A204.1 (cell line): Measurements from ENCODE around the gene PPHLN1.
"Not testable (repeated sequence)": the region's sequence is repeated elsewhere in the genome, so short reads cannot be mapped to it uniquely, and the experiment has no call there.

Experiments
- FAIRE-seq: peaks from 2 replicates; lab custom pipeline; 2012; peaks lifted over from hg19 to GRCh38; lab: Jason Lieb, UNC

The PPHLN1 gene

DNA sequence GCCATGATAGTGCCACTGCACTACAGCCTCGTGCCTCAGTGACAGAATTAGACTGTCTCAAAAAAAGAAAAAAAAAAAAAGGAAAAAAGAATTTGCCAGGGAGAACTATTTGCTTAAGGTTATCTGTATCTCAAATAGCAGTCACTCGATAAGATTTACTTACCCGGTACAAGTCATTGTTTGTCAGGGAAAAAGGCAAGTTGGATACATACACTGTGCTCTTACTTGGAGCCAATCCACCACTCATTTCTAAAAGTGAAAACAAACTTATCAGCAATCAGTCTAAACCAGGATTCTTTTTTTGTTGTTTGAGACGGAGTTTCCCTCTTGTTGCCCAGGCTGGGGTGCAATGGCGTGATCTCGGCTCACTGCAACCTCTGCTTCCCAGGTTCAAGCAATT lies 2.1 kb upstream of the PPHLN1 start:
- no peak for FAIRE-seq

DNA sequence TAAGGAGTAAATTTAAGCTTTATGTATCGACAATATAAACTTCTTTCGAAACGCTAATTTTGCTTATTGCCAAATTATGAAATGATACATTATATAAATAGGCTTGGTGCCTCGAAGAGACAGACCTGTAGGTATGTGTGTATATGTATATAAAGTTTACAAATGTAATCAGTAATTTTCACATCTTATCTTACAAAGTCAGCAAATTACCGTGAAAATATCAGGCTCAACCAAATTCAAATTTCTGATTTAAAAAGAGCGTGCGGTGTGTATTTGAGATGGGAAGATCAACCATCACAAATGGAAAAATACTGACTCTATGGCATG lies 678 bp upstream of the PPHLN1 start:
- FAIRE-seq: no peak

DNA sequence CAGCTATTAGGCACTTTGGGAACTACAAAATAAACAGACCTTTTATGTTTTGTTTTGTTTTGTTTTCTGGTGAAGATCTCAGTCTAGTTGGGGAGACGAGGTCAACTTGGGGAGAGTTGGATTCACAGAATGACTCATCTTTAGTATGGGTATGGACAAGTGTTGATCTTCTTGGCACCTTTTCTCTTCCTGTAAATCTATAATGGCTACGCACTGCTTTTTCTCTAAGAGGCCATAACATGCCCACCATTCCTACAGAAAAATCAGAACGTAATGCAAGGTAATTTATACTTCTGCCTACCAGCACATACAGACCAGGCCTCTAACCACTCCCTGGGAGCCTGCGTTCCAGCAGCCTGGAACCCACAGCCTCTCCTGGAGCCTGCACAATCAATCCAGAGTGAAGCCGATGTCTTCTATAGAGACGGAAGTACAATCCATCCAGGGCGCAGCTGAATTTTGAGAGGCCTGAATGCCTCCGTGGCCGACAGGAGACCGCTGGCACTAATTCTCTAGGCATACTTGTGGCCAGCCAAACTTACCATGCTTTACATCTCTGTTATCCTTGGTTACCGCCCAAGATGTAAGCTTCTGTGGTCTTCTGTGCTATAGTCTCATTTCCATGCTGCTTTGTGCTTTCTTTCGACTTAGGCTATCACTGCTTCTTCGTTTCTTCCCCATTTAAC lies 717 bp downstream of the PPHLN1 start:
- FAIRE-seq: no peak

DNA sequence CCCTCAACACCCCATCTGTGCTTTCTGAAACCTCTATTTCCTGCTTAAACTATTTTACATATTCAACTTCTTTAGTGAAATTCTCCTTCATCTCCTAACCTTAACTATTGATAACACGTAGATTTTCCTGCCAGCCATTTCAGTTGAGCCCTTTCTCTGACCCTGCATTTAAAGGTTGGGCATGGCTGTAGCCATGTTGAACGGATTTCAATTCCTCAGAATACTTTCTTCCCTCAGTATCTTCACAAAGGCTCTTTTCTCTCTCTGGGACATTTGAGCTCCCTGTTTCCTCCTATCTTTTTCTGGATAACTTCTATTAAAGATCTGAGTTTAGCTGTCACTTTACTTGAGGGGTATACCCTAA lies 1.2 kb downstream of the PPHLN1 start:
- no peak for FAIRE-seq

DNA sequence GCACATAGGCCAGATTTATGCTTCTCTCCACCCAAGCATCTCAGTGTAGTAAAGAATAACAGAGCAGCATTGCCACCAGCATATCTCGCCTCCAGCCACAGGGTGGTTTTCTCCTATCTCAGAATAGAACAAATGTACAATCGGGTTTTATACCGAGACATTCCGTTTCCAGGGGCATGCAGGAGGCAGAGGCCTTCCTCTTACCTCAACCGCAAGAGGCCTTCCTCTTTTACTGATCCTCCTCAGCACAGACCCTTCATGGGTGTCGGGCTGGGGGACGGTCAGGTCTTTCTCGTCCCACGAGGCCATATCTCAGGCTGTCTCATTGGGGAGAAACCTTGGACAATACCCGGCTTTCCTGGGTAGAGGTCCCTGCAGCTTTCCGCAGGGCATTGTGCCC lies 4.1 kb downstream of the PPHLN1 start:
- FAIRE-seq: not testable (repeated sequence)

DNA sequence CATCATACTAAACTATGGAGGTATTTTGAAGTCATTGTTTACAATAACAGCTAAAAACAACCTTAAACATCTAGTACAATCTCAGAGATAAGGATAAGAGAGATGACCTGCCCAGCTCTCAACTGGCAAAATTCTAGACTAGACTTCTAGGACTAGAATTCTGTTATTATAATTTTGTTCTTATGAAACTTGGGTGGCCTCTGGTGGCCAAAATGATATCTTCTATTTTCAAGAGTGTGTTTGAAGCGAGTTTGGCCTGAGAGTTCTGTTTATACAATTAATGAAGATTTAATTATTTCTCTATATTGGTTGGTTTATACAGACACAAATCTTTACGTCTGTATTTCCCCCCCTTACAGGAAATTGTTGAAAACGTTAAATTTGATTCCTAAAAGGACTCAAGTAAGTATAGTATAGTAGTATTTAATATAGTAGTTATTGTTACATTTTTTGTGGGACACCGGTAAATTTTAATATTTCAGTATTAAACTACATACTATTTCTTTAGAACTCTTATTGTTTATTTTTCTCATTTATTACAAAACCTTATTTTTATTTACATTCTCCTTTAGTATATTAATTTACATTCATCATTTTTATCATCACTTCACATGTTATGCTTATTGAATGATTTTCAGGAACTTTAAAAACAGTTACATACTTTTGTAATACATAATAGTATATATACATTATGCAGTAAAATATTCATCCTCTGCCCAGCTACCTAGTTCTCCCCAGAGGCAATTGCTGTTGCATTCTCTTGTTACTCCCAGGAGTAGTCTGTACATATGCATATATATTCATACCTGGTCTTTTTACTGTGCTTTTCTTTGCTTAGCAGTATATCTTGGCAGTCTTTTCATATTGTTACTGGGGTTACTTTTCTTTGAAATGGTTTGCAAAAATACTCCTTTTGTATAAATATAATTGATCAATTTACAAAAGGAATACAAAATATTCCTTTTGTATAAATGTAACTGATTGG lies 6.6 kb downstream of the PPHLN1 start:
- FAIRE-seq: peak; percentile 96

DNA sequence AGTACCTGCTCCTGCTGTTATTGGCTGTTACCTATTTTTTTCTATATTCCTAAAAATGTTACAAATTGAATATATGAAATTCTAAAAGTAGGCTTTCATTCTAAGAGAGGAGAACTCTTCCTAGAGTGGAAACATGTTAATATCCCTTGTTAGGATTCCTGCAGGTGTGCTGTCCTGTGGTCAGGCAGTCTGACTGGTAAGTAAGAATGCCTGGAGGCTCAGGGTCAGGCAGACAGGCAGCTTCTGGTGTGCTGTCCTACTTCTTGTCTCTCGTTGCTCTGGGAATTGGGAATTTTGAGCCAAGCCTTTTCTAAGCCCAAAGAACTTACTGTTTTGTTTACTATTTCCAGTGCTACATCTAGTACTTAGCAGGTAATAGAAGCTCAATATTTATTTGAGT lies 10.3 kb downstream of the PPHLN1 start:
- FAIRE-seq: no peak

DNA sequence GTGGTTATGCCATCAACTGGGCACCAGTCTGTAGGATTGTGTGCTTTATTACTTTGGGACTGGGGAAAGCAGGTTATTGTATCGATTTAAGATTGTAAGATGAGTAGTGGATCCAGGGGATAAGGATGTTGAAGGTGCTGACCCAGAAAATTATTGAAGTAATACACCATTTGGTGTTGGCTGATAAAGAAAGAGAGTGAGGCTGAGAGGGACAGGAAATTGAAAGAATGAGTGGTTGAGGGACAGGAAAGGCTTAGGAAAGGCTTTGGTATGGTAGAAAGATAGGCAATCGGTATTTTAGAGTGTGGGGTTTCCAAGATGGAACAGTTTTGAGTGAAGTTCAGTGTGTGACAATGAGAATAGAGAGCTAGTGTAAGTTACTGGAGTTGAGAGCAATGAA lies 12.3 kb downstream of the PPHLN1 start:
- FAIRE-seq: no peak

DNA sequence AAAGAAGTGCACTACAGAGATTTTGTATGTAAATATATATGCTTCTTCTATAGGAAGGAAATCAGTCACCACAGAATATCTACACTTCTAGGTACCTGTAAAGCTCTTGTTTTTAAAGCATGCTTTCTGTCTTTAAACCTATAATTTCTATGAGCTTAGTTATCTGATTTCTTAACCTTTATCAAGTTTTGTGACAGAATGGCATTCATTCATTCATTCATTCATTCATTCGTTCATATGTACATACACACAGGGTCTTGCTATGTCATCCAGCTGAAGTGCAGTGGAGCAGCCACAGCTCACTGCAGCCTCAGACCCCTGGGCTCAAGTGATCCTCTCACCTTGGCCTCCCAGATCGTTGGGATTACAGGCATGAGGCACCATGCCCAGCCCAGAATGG lies 16.1 kb downstream of the PPHLN1 start:
- FAIRE-seq: no peak

DNA sequence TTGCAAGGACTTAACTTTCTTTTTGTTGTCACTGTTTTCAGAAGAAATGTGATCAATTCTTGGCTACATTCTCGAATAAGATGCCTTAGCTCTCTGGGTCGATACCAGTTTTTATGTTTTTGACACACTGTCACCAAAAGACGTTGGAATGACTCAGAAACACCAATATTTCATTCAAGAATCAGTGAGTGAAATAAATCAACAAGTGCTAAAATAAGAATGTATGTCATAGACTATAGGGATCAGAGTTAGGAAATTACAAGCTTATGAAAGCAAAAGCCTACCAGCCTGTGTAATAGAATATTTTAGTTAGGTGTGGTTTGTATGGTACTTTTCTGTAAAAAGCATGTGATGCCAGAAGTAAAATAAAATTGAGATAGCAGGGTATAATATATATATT lies 17.8 kb downstream of the PPHLN1 start:
- no peak for FAIRE-seq

DNA sequence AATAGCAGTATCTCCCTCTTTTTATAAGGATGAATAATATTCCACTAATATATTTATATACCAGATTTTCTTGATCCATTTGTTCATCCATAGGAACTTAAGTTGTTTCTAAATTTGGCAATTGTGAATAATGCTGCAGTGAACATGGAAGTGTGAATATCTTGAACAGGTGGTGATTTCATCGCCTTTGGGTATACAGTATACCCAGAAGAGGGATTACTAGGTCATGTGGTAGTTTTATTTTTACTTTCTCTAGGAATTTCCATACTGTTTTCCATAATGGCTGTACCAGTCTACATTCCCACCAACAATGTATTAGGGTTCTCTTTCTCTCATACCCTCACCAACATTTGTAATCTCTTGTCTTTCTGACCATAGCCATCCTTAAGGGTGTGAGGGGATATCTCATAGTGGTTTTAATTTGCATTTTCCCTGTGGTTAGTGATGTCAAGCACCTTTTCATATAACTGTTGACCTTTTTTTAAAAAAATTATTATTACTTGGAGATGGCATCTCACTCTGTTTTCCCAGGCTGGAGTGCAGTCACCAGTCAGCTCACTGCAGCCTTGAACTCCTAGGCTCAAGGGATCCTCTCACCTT lies 20.5 kb downstream of the PPHLN1 start:
- FAIRE-seq: no peak

DNA sequence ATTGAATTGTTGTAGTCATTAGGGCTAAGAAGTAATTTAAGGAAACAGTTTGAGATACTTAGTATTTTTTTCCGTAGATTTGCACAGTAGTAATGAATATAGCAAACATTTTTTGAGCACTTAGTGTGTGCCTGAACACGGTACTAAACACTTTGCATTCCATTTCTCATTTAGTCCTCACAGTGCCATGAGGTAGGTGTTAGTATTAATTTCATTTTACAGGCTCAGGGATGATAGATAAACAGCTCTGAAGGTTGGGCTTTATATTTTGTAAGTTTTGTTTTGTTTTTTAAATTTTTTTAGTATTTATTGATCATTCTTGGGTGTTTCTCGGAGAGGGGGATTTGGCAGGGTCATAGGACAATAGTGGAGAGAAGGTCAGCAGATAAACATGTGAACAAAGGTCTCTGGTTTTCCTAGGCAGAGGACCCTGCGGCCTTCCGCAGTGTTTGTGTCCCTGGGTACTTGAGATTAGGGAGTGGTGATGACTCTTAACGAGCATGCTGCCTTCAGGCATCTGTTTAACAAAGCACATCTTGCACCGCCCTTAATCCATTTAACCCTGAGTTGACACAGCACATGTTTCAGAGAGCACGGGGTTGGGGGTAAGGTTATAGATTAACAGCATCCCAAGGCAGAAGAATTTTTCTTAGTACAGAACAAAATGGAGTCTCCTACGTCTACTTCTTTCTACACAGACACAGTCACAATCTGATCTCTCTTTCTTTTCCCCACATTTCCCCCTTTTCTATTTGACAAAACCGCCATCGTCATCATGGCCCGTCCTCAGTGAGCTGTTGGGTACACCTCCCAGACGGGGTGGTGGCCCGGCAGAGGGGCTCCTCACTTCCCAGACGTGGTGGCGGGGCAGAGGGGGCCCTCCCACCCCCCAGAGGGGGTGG lies 23.4 kb downstream of the PPHLN1 start:
- not testable (repeated sequence) for FAIRE-seq

DNA sequence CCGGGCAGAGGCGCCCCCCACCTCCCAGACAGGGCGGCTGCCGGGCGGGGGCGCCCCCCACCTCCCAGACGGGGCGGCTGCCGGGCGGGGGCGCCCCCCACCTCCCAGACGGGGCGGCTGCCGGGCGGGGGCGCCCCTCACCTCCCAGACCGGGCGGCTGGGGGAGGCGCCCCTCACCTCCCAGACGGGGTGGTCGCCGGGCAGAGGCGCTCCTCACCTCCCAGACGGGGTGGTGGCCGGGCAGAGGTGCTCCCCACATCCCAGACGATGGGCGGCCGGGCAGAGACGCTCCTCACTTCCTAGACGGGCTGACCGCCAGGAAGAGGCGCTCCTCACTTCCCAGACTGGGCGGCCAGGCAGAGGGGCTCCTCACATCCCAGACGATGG lies 24.0 kb downstream of the PPHLN1 start:
- not testable (repeated sequence) for FAIRE-seq

DNA sequence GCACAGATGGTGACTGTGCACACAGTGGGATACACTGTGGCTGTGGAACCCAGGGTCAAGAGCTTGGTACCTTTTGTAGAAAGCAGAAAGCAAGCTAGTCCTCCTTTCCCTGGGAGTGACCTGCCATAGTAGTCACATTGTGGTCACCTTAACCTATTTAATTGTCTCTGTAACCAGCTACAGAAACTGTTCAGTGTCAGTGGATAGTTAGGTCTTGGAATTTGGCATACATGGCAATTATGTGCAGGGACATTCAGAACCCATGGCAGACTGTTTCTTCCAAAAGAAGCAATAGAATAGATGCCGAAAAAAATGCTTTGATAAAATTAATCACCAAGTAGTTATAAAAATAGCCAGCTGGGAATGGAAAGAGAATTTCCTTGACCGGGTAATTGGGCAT lies 30.4 kb downstream of the PPHLN1 start:
- FAIRE-seq: no peak

DNA sequence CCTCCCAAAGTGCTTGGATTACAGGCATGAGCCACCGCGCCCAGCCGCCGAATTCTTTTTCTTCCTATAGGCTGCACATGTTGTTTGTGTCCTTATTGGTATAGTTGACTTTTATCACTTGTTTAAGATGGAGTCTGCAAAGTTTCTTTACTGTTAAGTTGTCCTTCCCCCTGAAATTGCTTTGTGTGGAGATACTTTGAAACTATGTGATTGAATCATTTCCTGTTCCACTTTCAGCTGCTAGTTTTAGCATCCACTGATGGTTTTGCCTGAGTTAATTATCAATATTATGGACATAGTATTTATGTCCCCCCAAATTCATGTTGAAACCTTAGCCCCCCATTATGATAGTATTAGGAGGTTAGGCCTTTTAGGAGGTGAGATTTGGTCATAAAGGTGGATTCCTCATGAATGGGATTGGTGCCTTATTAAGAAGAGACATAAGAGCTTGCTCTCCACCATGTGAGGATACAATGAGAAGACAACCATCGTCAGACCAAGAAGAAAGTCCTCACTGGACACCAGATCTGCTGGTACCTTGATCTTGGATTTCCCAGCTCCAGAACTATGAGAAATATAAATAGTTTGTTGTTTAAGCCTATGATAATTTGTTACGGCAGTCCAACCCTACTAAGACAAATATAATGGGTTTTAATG lies 34.9 kb downstream of the PPHLN1 start:
- no peak for FAIRE-seq

DNA sequence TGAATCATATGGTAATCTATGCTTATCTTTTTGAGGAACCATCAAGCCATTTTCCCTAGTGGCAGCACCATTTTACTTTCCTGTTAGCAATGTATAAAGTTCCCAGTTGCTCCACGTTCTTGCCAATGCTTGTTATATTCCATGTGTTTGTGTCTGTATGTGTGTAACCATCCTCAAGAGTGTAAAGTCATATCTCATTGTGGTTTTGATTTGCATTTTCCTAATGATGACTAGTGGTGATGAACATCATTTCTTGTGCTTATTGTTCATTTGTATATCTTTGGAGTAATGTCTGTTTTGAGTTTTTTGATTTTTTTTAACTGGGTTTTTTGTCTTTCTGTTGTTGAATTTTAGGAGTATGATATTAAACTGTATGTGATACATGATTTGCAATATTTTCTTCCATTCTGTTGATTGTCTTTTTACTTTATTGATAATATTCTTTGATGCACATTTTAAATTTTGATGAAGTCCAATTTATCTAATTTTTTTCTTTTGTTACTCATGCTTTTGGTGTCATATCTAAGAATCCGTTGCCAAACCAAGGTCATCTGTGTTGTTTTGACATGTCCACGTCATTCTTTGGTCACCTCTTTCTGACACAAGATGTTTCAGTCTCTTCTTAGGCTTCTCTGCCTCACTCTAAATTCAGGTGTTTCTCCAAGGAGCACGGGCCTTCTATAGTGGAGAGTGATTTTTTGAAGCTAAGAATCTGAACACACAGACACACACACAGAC lies 36.1 kb downstream of the PPHLN1 start:
- no peak for FAIRE-seq

DNA sequence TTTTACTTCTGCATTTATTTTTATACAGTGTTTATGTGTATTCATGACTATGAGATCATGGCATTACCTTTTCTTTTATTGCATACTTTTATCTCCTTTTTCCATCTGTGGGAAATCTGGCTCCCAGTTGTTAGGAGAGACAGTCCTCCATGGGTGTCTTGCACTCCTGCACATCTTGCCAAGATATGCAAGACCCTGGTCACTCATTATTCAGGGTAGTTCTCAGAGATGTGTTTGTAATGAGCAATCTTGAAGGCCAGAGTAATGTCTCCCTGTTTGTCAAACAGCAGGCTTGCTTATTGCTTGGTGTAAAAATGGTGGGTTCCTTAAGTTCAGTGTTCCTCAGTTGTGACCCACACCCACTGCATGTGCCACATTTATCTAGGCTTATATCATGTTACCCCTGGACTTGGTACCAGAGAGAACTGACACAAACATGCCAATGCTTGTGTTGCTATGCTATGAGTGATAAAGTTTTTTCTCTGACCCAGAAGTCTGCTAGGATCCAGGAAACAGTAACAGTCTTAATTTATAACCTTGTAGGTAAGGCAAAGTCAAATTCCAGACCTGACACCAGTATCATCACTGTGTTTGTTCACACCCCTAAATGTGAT lies 36.8 kb downstream of the PPHLN1 start:
- FAIRE-seq: no peak

DNA sequence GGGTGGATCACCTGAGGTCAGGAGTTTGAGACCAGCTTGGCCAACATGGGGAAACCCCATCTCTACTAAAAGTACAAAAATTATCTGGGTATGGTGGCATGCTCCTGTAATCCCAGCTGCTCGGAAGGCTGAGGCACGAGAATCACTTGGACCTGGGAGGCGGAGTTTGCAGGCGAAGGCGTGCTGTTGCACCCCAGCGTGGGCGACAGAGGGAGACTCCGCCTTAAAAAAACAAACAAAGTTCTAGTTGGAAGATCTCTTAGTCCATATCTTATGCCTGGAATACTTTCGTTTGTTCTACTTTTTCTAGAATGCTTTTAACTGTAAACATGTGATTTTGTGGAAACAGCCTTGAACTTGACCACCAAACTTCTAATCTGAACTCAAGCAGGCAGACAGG lies 38.7 kb downstream of the PPHLN1 start:
- no peak for FAIRE-seq

DNA sequence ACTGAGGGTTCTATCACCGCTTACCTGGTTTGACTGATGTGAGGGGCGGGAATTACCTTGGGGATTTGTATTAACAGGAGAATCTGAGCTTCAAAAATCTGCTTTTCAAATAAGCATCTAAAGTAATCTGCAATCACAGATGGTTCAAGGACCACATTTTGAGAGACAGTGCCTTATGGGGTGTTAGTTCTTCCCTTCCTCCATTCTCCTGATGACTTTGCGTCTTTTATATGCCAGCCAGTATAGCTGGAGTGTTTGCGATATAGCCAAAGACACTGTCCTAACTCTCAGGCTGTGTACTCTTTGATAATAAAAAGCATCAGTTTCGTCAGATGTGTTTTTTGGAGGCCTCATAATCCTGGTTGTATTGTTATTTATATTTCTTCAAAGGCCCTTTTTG lies 39.5 kb downstream of the PPHLN1 start:
- no peak for FAIRE-seq

DNA sequence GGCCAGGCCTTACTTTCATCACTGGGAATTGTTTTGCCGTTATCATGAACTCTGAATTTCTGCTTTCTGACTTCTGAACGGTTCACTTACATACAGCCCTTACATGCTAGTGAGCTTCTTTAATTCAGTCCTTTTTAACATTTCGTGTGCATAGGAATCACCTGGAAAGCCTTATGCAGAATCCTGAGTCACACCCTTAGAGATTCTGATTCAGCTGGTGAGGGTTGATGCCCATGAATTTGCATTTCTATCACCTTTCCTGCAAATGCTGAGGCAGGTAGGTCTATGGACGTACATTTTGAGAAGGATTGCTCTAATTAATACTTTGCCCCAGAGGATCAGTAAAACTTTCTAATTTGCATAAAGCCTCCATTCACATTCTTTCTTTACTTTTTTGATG lies 44.0 kb downstream of the PPHLN1 start:
- no peak for FAIRE-seq
